Large intestine (tissue), 3 donors: ENCODE data around the gene USH2A. TPM values are rescaled to one million over a fixed set of nuclear protein-coding genes. Genes with fewer than 3 reads are reported as not detected.

Experiments used
- DNase-seq, 2 donors: peaks; one replicate each; pipeline versions ENCODE4 v3.0.0 to v3.0.0-alpha.2; 2013
- H3K27ac ChIP-seq: one replicate; pipeline ENCODE4 v1.5.1; 2013; ENCODE audit warnings: low read length
- H3K27me3 ChIP-seq: 2 replicates; pipeline ENCODE4 v1.6.1; 2013; ENCODE audit warnings: low read length; ENCODE audit not compliant: control insufficient read depth, insufficient read depth
- H3K36me3 ChIP-seq: 2 replicates; pipeline ENCODE4 v1.6.1; 2013; ENCODE audit warnings: low read length; ENCODE audit not compliant: control insufficient read depth, insufficient read depth
- H3K4me1 ChIP-seq: one replicate; pipeline ENCODE4 v1.6.1; 2013; ENCODE audit warnings: low read length; ENCODE audit not compliant: control insufficient read depth, insufficient read depth
- H3K4me3 ChIP-seq: one replicate; pipeline ENCODE4 v1.5.1; 2013; ENCODE audit warnings: low read length
- H3K9me3 ChIP-seq: one replicate; pipeline ENCODE4 v1.6.1; 2013; ENCODE audit warnings: mild to moderate bottlenecking, low read depth, low read length, moderate library complexity; ENCODE audit not compliant: control insufficient read depth
- WGBS: methylation state at CpG from one replicate; pipeline ENCODE4 v1.1.5; 2013; ENCODE audit warnings: low lambda C conversion rate; ENCODE audit not compliant: insufficient coverage; 5-methylcytosine and 5-hydroxymethylcytosine counted together
- polyA plus RNA-seq: library from polyadenylated mRNA; unstranded; fragments of 120-200 nt; gene quantifications from one replicate; pipeline ENCODE4 v1.2.1, GENCODE V29; 2013

Gene USH2A
- polyA plus RNA-seq, 1 donor: 0.06 TPM

DNA sequence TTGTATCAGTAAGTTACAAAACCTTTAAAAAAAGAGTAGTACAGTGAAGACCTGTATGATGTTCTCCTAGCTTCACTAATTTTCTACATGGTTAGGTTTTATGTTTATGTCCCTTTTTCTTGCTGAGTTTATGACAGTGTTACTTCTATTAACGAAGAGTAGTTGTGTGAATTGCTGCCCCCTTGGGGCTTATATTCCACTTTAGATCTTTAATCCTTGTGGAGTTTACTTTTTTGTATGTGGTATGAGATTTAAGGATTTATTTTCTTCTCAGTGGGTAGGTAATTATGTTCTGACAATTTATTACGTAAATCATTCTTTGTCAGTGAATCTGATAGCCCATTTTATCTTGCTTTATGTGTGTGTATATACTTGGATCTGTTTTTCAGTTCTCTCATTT lies 841.4 kb downstream of the USH2A start:
- H3K36me3 ChIP-seq: peaks cover 48% of the 10 kb centered on the region
- no peak for DNase-seq
- H3K4me3 ChIP-seq: no peak overlapping the region
- no peaks in the 10 kb centered on the region for H3K27me3 ChIP-seq
- no peaks in the 10 kb centered on the region for H3K4me1 ChIP-seq
- H3K27ac ChIP-seq: no peak overlapping the region
- no peaks in the 10 kb centered on the region for H3K9me3 ChIP-seq
- 67% methylated on average over 1 of the region's 2 CpGs for WGBS
